Measurements from ENCODE around the gene KIAA0930. TPM values are rescaled to one million over a fixed set of nuclear protein-coding genes. Genes with fewer than 3 reads are reported as not detected.
A peak's percentile ranks its signal among the peaks of the same experiment; 100 is the strongest.
"Not testable (repeated sequence)": the region's sequence is repeated elsewhere in the genome, so short reads cannot be mapped to it uniquely, and the experiment has no call there.

The KIAA0930 gene
- total RNA-seq (10 to 100 TPM; 23.3 to 34.1 (median 25.6) TPM), polyA plus RNA-seq (14.8 TPM)
- long read RNA-seq, donor 1, full-length matches to known transcripts: 95 of 107 reads
- long read RNA-seq, donor 1, partial matches to known transcripts: 4 of 107 reads
- long read RNA-seq, donor 1, other reads (novel, unspliced or antisense): 8 of 107 reads
- long read RNA-seq, donor 2, full-length matches to known transcripts: 55 of 63 reads
- long read RNA-seq, donor 2, partial matches to known transcripts: 2 of 63 reads
- long read RNA-seq, donor 2, other reads (novel, unspliced or antisense): 6 of 63 reads
- long read RNA-seq, donor 3, partial matches to known transcripts: 0 of 13 reads
- long read RNA-seq, donor 3, other reads (novel, unspliced or antisense): 10 of 13 reads
- long read RNA-seq, donor 4, full-length matches to known transcripts: 32 of 38 reads
- long read RNA-seq, donor 4, partial matches to known transcripts: 3 of 38 reads
- long read RNA-seq, donor 4, other reads (novel, unspliced or antisense): 3 of 38 reads

DNA sequence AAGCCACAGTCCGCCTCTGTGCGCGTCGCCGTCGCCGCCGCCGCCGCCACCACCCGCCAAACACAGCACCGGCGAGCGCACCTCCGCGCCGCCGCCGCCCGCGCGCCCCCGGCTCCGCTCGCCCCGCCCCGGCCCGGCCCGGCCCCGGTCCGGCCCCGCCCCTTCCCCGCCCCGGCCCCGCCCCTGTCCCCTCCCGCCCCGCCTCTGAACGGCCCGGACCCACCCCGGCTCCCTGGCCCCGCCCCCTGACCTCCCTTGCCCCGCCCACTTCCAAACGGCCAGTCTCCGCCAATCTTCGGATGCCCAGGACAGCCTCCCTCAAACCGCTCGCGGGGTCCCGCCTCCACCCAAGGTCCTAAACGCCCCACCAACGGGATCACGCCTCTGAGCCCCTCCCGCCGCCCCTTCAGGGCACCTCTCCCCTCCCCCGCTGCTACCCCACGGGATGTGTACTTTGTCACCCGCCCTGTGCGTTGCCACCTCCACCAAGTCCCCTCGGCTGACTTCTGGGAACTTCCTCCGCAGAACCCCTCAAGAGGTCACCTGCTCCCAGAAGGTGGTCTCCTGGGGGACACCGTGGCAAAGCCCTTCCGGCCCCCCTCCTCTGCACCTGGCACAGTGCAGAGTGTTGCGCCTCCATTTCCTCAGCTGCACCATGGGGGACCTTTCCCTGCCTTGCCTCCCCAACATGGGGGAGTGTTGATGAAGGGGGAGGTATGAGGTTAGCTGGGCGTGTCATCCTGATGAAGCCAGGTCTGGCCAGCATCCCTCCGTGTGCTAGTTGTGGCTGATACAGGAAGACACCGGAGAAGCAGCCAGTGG lies at the start of gene KIAA0930:
TSS of gene KIAA0930 (minus strand) at position 85 of the 822 bp plus-strand sequence. CDS start 191 bp downstream, outside the sequence.
- Histone ChIP-seq H3K27me3 (ENCODE audit: control insufficient read depth, insufficient read depth) (no peaks in the 10 kb centered on the region), H3K4me1 (ENCODE audit: control insufficient read depth, insufficient read depth, low read length) (no peaks in the 10 kb centered on the region), H3K27ac (ENCODE audit: low read length) (no peak within 1 kb of the TSS), H3K4me3 (ENCODE audit: low read length) (peak within 1 kb of the TSS; percentile 75), H3K9me3 (ENCODE audit: control insufficient read depth, low read length) (no peaks in the 10 kb centered on the region)
- ATAC-seq: peak; percentile 84
- WGBS: 6% methylated on average over 66 of the region's 66 CpGs
- peak; percentile 87 to 94 (median 93) for DNase-seq
- intact Hi-C loops (cut with DNase I): no loop called here

DNA sequence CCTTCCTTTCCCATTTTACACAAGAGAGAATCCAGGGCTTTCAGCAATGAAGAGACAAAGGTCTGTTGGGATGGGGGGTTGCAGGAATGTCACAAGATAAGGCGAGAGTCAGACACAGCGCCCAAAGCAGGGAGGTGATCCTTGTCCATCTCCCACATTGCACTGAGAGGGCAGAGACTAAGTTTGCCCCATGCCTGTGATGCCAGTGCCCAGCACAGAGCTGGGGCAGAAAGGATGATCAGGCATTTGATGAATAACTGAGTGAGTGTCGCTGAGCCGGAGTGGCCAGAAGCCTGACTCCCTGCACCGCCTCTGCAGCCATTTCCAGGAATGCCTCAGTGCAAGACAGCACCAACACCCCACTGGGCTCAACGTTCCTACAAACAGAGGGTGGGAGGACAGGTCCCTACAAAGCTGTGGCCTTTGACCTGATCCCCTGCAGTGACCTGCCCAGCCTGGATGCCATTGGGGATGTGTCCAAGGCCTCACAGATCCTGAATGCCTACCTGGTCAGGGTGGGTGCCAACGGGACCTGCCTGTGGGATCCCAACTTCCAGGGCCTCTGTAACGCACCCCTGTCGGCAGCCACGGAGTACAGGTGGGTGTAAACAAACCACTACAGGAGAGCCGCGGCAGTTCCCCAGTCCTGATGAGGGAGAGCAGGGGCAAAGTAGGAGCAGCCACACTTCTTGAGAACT lies 46.3 kb upstream of the KIAA0930 start:
- no peaks in the 10 kb centered on the region for H3K4me1 ChIP-seq (ENCODE audit: control insufficient read depth, insufficient read depth, low read length)
- intact Hi-C loops (cut with DNase I): no loop called here
- DNase-seq (no peak), ATAC-seq (no peak)
- H3K27ac ChIP-seq (ENCODE audit: low read length): no peak overlapping the region
- no peaks in the 10 kb centered on the region for H3K9me3 ChIP-seq (ENCODE audit: control insufficient read depth, low read length)
- 77% methylated on average over 12 of the region's 12 CpGs for WGBS
- no peak overlapping the region for H3K4me3 ChIP-seq (ENCODE audit: low read length)
- H3K27me3 ChIP-seq (ENCODE audit: control insufficient read depth, insufficient read depth): no peaks in the 10 kb centered on the region

GRCh38 chr22:45285263-45286058 lies 44.8 kb upstream of the KIAA0930 start:
- 41% methylated on average over 16 of the region's 16 CpGs for WGBS
- Histone ChIP-seq H3K9me3 (ENCODE audit: control insufficient read depth, low read length) (no peaks in the 10 kb centered on the region), H3K27ac (ENCODE audit: low read length) (no peak overlapping the region), H3K27me3 (ENCODE audit: control insufficient read depth, insufficient read depth) (no peaks in the 10 kb centered on the region), H3K4me3 (ENCODE audit: low read length) (no peak overlapping the region), H3K4me1 (ENCODE audit: control insufficient read depth, insufficient read depth, low read length) (no peaks in the 10 kb centered on the region)
- intact Hi-C loops (cut with DNase I): no loop called here
- DNase-seq (peak in 1 of 3 donors; percentile 54), ATAC-seq (peak; percentile 11 to 12)

- Histone ChIP-seq H3K27ac (ENCODE audit: low read length) (no peak within 1 kb of the TSS), H3K4me1 (ENCODE audit: control insufficient read depth, insufficient read depth, low read length) (no peaks in the 10 kb centered on the region), H3K4me3 (ENCODE audit: low read length) (peak within 1 kb of the TSS; percentile 9), H3K9me3 (ENCODE audit: control insufficient read depth, low read length) (no peaks in the 10 kb centered on the region), H3K27me3 (ENCODE audit: control insufficient read depth, insufficient read depth) (no peaks in the 10 kb centered on the region)
- DNase-seq (peak; percentile 72 to 90 (median 89)), ATAC-seq (peak; percentile 90 to 92)
- intact Hi-C loops (cut with DNase I): no loop called here
- WGBS: 2% methylated on average over 46 of the region's 46 CpGs
Observed at GRCh38 chr22:45284705-45285262, 44.1 kb upstream of the KIAA0930 start, which contains the start of gene UPK3A. Gene UPK3A, plus strand, starts transcription at chr22:45284949. Its CDS starts 65 bp downstream, at chr22:45285014.

DNA sequence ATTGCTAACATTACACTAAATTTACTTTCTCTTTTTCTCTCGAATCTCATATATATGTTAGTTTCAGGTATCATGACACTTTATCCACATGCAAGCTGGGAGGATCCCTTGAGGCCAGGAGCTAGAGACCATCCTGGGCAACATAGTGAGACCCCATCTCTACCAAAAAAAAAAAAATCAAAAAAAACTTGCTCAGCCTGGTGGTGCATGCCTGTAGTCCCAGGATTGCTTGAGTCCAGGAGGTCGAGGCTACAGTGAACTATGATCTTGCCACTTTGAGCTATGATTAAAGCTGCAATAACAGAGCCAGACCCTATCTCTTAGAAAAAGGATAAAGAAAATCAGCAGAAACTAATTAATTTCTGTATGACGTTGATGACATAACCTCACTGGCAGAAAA lies 40.3 kb upstream of the KIAA0930 start:
- Histone ChIP-seq H3K27ac (ENCODE audit: low read length) (no peak overlapping the region), H3K4me3 (ENCODE audit: low read length) (no peak overlapping the region), H3K27me3 (ENCODE audit: control insufficient read depth, insufficient read depth) (no peaks in the 10 kb centered on the region), H3K4me1 (ENCODE audit: control insufficient read depth, insufficient read depth, low read length) (no peaks in the 10 kb centered on the region), H3K9me3 (ENCODE audit: control insufficient read depth, low read length) (no peaks in the 10 kb centered on the region)
- intact Hi-C loops (cut with DNase I): no loop called here
- ATAC-seq (no peak), DNase-seq (no peak)
- WGBS: 91% methylated on average over 3 of the region's 3 CpGs

DNA sequence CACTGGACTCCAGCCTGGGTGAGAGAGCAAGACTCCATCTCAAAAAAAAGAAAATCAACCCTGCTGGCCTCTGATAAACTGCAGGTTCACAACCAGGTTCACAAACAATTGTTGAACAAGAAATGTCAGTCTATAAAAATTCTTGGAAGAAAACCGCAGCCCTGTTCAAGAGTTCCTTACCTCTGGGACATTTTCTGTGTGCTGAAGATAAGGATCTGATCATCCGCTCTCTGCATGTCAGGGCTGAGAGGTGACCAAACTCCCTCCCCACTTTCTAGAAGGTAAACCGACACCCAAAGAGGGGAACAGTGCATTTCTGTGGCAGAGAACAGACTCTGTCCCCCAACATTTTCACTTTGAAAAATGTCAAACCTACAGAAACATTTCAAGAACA lies 39.9 kb upstream of the KIAA0930 start:
- no peaks in the 10 kb centered on the region for H3K27me3 ChIP-seq (ENCODE audit: control insufficient read depth, insufficient read depth)
- H3K4me3 ChIP-seq (ENCODE audit: low read length): no peak overlapping the region
- 97% methylated on average over 3 of the region's 3 CpGs for WGBS
- intact Hi-C loops (cut with DNase I): no loop called here
- no peaks in the 10 kb centered on the region for H3K9me3 ChIP-seq (ENCODE audit: control insufficient read depth, low read length)
- DNase-seq (no peak), ATAC-seq (no peak)
- no peak overlapping the region for H3K27ac ChIP-seq (ENCODE audit: low read length)
- no peaks in the 10 kb centered on the region for H3K4me1 ChIP-seq (ENCODE audit: control insufficient read depth, insufficient read depth, low read length)

DNA sequence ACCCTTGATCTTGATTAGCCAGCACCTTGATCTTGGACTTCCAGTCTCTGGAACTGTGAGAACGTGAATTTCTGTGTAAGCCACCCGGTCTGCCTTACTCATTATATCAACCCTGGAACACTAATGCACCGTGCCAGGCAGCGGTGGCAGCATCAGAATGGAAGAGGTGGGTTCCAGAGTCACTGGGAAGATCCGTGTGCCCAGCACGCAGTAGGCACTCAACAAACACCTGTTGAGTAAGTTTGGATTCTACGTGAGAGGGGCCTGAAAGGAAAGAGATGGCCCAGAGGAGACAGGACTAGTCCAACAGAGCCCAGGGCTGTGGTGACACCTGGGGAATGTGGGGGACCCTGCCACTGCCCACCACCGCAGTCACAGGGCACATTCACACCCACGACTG lies 37.4 kb upstream of the KIAA0930 start:
- WGBS: 91% methylated on average over 9 of the region's 9 CpGs
- Histone ChIP-seq H3K4me3 (ENCODE audit: low read length) (no peak overlapping the region), H3K4me1 (ENCODE audit: control insufficient read depth, insufficient read depth, low read length) (no peaks in the 10 kb centered on the region)

GRCh38 chr22:45277720-45278119 lies 37.0 kb upstream of the KIAA0930 start:
- not testable (repeated sequence) for DNase-seq; H3K27ac ChIP-seq (ENCODE audit: low read length)
- WGBS: 86% methylated on average over 7 of the region's 7 CpGs

More for the DNA sequence above, 37.4 kb upstream of the KIAA0930 start:
- H3K9me3 ChIP-seq (ENCODE audit: control insufficient read depth, low read length): no peaks in the 10 kb centered on the region
- no peaks in the 10 kb centered on the region for H3K27me3 ChIP-seq (ENCODE audit: control insufficient read depth, insufficient read depth)
- no peak for ATAC-seq
- no peak for DNase-seq
- intact Hi-C loops (cut with DNase I): no loop called here
- H3K27ac ChIP-seq (ENCODE audit: low read length): no peak overlapping the region

GRCh38 chr22:45276507-45277105 lies 35.9 kb upstream of the KIAA0930 start:
- ATAC-seq (no peak), DNase-seq (no peak)
- H3K27ac ChIP-seq (ENCODE audit: low read length): no peak overlapping the region
- intact Hi-C loops (cut with DNase I): no loop called here
- H3K9me3 ChIP-seq (ENCODE audit: control insufficient read depth, low read length): no peaks in the 10 kb centered on the region
- 90% methylated on average over 12 of the region's 12 CpGs for WGBS
- H3K4me3 ChIP-seq (ENCODE audit: low read length): no peak overlapping the region
- H3K4me1 ChIP-seq (ENCODE audit: control insufficient read depth, insufficient read depth, low read length): no peaks in the 10 kb centered on the region
- H3K27me3 ChIP-seq (ENCODE audit: control insufficient read depth, insufficient read depth): no peaks in the 10 kb centered on the region

More at GRCh38 chr22:45277720-45278119, 37.0 kb upstream of the KIAA0930 start:
- H3K27me3 ChIP-seq (ENCODE audit: control insufficient read depth, insufficient read depth); H3K4me1 ChIP-seq (ENCODE audit: control insufficient read depth, insufficient read depth, low read length); H3K9me3 ChIP-seq (ENCODE audit: control insufficient read depth, low read length); ATAC-seq; H3K4me3 ChIP-seq (ENCODE audit: low read length); intact Hi-C loops (cut with DNase I): not testable (repeated sequence)
